NCI-H526 treated with DMSO at 0.1 percent for 48 hours (cell line): ENCODE measurements around the gene SNX20.

Source experiments
- DNase-seq: peaks from one replicate; lab custom pipeline; 2025; lab: John Stamatoyannopoulos, UW

The SNX20 gene

DNA sequence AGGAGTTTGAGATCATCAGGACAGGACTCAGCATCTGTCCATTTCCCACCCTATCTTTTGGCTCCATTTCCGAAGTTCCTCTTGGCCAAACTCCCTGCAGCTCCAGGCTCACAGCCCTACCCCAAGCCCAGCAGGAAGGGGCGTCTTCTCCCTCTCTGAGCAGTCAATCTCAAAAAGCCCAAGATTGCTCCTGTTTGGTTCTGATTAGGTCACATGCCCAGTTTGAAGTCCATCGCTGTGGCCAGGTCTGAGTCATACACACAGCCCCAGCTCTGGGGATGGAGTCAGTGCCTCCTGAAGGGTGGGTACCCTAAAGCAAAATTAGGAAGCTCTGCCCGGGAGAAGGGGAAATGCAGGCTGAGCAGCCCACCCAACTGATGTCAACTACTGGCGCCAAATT lies 23.9 kb downstream of the SNX20 start:
- DNase-seq, result no peak

DNA sequence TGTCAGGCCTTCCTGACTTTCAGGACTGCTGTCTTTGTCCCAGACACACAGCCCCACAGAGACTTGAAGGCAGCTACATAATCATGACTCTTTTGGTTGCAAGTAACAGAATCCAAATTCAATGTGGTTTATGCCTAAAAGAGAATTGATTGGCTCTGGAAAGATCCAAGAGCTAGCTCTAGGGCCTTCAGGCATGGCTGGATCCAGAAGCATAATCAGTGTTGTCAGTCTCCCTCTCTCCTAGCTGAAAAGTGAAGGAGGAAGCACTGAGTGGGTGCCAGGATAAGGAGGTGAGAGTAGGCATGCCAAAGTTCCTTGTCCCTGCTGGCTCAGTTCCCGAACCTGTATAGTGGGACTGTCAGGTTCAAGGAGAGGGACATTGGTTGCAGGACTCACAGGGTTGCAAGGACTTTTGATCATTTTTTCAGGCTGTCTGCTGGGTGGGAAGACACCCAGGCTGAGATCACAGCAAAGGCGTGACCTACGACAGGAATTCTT lies 25.5 kb downstream of the SNX20 start:
- no peak for DNase-seq

DNA sequence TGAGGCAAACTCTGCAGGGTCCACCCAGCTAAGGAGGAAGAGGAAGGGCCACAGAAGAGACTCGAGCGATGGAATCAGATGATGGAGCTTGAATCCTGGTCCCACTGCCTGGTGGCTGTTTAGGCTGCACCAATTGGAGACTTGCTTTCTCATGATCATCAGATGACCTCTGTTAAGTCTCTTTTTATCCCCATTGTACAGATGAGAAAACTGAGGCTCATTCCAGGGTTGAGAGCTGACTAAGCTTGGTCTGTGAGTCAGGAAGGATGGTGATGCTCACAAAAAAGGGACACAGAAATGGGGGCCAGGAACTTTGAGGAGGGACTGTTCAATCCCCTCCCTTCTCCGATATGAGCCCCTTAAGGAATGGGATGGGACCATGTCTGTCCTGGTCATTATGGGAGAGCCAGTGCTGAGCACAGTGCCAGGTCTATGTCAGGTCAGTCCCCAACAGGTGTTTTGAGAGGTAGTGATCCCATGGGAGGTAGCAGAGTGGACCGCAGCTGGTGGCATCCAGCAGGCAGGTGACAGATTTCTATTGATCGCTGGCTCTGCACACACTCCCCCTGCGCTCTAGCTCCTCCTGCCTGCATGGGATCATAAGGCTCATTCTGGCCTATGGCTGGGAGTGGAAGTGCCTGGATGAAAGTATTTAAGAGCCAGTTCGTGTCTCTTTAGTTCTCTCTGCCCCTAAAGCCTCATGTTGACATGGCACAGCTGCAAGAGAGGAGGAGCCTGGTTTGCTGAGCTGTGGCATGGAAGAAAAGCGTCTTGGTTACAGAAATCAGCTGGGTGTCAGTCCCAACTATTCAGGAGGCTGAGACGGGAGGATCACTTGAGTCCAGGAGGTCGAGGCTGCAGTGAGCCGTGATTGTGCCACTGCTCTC lies 27.2 kb downstream of the SNX20 start:
- no peak for DNase-seq

DNA sequence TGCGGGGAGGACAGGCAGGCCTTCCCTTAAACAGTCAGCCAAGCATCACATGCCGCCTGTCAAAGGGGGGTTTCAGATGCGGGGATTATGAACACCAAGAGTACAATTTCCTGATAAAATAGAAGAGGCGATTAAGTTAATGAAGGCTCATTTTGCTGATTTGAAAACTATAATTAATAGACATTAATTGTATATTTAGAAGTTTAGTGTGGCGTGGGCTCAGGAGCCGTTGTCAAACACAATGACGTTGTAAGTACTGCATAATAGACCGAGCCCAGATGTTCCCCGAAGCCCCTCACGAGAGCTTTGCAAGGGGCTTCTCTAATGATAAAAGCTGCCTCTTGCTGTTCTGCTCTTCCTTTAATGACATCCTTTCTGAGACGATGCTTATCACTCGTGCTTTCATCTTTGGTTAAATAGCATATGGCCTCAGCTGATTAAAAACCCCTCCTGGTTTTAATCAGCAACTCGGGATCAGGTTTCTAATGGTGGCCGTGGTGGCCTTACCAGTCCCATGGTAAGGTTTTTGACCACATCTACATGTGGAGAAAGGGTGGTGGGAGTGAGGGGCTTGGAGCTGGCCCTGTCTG lies 28.2 kb downstream of the SNX20 start:
- DNase-seq, result no peak

DNA sequence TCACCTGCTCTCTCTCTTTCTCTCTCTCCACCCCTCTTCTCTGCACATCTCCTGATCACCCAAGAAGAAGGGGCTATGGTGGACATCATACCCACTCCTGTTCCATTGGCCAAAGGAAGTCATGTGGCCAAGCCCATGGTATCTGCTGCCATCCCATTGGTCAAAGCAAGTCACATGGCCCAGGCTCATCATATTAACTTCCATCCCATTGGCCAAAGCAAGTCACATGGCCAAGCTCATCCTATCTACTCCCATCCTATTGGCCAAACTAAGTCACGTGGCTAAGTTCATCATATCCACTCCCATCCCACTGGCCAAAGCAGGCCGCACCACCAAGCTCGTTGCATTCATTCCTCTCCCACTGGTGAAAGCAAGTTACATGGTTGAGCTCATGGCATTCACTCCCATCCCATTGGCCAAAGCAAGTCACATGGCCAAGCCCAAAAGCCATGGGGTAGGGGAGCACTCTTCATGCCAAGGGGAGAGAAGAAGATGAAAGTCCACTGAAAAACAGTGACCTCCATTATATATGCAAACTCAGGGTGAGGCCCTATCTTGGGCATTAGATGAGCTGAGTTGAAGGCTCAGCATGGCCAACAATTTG lies 29.2 kb downstream of the SNX20 start:
- DNase-seq, result no peak

DNA sequence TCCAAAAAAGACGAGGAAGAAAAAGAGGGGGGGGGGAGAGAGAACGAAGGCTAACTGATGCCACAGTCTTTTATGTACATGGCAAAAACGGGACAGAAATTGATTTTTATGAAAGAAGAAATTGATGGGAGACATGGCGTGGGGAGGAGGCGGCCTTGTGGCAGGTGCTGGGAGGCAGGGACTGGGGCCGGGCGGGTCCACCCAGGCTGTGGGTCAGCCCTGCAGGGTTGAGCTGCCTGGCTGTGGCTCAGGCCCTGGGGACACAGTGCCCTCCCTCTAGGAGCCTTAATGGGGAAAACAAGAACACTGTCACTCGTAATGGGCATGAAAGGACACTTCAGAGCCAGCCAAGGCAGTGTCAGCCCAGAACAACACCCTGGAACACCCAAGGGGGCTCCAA lies 34.8 kb downstream of the SNX20 start:
- no peak for DNase-seq

DNA sequence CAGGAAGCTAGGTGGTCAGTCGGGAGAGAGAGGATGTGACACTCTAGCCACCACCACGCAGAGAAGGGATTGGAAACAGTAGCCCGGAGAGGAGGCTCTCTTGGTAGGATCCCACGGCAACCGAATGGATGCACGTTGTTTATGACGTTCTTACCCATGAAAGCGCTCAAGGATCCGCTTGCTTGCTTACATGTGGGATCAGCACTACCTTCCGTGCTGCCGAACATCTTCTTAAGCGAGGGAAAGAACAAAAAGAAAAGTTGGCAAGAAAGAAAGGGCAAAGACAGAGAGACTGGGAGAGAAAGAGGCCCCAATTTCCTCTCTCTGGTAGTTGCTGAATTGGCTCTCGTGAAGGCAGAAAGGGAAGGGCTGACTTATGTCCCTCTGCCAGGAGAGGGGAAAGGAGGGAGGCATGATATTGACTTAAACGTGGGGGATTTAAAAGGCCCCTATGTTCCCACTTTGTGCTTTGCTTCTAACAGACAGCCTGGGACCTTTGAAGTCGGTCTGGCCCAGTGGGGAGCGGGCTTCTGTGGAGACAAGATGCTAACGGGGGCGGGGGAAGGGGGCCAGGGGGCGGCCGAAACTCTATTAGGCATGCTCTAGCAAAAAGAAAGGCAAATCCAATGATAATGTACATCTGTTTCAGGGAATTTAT lies 35.4 kb downstream of the SNX20 start:
- no peak for DNase-seq

DNA sequence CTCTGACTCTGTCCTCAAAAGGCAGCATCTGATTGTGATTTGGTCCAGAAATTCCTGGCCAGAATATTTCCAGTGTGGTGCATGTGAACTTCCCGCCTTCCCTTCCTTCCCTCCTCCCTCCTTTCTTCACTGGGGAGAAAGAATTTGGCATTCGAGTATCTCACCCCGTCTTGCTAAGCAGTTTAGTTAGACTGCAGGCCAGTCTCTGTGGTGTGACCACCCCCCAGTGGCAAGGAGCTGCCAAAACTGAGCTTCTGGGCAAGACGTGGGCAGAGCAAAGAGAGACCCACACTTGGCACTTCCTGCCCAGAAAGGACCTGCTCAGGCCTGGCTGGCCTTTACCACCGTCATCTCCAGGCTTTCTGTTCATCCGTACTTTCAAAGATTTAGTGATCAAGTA lies 36.4 kb downstream of the SNX20 start:
- DNase-seq, result no peak

DNA sequence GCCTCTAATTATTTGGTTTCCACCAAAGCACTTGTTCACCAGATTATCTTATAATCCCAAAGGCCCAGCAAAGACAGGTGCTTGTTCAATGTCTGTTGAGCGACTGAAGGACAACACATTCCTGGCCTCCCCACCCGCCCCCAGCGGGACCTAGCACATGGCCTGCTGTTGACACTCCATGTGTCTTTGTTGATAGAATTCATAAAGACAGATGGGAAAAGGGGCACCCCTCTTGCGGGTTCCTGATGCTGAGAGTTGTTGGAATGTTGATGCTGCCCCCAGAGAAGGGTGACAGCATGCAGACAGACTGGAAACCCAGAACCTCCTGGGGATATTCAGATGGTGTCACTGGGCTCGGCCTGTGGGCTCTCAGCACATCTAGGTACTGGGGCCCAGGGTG lies 36.9 kb downstream of the SNX20 start:
- no peak for DNase-seq

DNA sequence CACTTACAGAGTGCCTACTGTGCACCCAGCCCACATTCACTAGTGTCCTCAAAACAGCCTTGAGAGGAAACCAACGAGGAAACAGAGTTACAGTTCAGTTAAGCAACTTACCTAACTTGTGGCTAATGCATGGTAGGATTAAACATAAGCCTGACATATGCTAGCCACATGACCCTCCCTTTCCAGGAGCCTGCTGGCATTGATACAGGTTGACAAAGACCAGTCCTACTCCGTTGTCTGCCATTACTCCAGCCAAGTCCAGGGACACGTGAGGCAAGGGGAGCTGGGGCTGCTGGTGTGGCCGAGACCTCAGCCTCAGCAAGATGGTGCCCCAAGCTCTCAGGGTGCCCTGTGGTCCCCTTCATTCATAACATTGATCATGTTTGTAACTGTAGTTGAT lies 37.9 kb downstream of the SNX20 start:
- no peak for DNase-seq

DNA sequence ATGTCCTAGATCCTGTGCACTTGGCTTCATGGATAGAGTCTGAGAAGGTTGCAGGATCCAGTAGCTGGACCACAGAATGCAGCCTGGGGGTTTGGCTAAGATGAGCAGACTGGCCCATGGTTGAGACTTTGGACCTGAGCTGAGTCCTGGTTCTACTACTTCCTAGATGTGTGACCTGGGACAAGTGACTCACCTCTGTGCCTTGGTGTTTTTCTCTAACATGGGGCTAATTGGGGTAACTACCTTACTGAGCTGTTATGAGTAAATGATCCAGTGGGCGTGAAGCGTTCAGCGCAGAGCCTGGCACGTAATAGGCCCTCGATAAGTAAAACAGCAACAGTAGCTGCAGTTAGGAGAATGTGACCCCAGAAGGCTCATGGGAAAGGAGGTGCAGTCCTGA lies 38.8 kb downstream of the SNX20 start:
- DNase-seq, result no peak

DNA sequence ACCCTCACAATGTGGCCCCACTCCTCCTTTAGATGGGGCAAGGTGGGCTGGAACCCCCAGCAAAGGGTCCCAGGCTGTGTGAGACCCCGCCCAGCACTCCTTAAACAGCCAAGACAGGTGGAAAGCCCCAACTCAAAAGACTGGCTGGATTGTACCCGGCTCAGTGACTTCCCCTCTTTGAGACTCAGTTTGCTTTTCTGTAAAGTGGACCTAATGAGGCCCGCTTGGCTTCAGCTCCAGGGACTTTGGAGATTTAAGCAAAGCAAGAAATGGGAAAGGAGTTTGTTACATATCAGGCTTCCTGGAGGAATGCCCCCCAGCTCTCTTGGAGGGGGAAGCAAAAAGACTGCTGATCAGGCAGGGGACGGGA lies 39.3 kb downstream of the SNX20 start:
- DNase-seq, result no peak

DNA sequence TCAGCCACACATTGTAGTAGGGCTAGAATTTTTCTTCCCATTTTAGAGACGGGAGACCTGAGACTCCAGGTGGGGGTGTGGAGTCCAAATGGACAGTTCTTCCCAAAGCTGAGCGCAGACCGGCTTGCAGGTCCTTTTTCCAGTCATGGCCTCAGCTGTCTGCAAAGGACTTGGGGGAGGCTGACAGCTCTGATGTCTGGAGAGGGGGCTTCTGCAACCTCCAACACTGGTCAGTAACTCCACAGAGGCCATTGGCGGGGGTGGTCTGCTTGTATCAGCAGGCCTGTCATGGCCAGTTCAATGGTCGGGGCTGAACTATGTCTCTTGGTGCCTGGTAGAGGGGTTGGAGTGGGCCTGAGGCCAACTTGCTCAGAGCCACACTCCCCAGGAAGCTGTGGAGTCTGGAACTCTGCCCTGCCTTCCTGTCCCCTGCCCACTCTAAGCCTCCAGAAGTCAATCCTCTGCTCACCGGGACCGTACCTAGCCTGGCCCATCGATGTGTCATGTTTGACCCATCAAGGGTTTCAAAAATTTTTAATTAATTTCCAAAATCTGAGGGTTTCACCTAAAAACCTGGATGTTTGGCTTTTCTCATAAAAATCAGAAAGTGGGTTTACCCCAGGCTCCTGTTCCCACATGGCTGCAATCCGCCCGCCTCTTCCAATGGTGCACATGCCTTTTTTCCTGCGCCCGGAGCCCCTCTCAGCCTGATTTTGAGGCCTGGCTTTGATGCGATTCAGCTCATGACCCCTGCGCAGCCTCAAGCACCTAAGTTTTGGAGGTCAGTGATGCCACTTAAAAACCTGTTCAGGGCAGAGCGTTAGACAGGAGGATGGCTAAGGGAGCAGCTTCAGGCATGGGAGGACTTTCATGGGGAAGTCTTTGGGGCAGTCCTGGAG lies 39.9 kb downstream of the SNX20 start:
- DNase-seq, result no peak

DNA sequence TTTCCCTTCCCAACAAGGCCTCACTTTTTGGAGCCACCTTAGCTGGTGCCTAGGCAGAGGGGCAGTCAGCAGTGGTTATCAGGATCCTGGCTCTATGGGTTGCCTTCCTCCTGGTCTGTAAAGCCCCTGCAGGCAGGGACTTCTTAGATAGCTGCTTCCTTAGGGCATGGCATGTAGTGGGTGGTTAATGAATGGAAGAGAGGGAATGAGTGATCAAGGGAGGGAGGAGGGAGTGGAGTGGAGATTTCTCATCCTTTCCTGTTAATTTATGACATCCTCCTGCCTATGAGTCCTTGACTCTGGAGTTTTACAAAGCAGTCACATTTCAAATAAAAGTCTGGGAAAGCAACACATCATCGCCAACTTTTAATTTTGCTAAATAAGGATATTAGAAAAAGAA lies 40.7 kb downstream of the SNX20 start:
- DNase-seq, result no peak

DNA sequence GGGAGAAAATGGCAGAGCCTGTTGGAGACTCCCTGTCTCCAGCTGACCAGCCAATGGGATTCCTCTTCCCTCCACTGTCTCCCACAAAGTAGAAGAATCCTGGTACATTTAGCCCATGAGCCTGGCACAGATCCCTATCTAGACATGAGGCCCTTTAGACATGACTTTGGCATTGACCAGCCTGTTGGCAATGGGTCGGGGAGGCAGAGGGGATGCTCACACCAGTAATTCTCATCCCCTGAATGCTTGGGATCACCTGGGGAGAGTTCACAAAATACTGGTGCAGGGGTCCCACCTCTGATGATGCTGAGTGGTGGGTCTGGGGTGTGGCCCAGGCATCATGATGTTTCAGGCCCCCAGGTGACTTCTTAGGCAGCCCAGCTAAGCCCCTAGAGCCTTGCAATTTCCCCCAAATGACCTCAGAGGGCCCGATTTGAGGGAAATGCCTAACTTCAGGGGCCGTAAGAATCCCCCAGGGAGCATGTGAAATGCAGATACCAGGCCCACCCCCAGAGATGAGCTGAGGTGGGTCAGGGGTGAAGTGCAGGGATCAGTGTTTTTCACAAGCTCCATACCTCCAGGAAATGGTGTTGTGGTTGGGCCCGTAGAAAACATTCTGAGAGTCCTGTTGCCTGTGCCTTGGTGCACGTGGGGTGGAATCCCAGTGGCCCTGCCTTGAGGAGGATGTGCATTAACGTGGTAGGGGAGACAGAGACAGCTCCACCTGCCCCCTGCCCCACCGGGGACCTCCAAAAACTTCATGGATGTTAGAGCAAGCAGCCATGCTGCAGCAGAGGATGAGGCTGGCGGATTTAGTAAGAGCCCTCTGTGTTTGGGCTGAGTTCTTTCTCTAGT lies 42.1 kb downstream of the SNX20 start:
- no peak for DNase-seq

DNA sequence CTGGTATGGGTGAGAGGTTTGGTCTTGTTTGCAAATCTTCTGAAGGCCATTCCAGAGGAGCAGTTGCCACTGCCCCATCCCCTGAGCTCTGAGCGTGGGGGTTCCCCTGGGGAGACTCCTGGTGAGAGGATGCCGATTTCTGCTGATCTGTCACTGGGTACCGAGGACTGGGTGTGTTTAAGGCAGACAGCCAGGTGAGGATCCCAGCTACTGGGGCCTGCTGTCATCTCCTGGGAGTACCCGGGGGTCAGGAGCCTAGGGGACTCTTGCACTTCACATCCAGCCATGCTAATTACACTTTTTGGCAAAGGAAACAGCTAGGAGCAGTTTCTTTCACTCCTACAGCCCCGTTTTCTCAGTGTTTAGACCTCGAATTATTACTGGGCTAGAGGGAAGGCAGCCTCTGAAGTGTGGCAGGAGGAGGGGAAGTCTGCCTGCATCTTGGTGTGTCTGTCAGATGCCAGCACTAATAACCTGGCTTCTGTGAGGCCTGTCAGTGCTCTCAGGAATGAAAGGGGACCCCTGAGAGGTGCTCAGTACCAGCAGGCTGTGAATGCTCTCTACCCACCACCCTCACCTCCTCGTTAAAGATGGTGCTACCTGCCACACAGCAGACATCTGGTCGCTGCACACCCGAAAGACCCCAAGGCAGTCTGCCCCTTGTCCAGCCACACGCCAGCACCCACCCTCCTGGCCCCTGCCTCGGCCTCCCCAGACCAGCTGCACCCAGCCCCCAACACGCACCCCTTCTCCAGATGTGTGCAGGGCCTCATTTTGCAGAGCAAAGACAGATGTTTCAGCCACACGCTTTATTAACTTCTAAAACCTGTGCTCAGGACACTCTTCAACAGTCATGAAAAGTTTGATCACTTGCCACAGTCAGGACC lies 43.2 kb downstream of the SNX20 start:
- DNase-seq, result no peak

DNA sequence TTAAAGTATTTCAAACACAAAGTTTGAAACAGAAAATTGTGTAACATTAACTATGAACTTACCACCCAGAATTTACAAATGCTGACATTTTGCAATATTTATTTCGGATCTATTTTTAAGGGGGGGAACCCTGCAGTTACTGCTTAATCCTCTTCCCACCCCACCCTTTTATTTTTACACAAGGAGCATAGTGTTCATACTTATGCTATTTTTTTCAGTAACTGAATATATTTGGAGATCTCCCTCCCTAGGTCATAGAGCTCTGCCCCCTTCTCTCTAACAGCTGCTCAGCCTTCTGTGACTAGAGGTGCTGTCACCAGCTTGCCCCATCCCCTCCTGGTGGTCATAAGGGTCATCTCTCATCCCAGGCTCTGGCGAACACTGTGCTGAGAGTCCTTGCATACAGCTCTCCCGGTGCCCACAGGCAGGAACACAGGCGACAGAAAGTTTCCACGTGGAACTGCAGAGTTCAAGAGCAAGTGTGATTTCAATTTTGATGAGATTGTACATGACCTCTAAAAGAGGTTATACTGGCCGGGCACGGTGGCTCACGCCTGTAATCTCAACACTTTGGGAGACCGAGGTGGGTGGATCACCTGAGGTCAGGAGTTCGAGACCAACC lies 44.2 kb downstream of the SNX20 start:
- no peak for DNase-seq

DNA sequence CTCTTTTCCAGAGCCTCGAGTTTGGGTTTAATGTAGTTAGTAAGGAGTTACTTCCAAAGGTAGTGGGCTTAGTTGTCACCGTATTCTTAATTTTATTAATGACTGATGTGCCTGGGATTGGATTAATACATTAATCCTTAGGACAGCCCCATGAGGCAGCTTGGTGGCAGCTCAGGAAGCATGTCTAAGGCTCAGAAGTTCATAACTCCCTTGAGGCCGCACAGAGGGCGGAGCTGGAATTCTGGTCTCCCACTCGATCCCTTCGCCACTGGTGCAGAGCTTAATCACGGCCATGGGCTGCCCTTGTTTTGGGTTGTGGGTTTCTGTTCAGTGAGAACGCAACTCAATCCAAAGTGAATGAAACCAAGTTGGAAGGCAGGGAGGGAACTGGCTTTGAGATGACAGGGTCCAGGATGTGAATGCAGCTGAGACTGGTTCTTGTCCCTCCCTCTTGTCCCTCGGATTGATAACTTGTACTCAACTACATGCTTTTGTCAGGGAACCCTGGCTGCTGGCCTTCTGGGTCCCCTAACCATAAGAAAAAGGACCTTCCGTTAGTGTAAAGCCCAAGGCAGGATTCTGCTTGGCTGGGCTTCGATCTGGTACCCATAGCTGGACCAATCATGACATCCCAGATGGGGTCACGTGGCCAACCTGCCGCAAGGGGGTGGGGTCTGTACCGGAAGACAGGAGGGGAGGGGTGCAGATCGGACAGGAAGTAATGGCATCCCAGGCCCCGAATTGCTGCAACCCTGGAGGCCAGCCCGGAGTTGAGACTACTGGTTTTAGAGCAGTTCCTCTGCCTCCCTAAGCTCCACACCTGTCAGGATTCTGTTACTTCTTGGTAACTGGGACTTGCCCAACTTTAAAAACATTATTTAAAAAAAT lies 45.4 kb downstream of the SNX20 start:
- DNase-seq, result no peak
